Ishikawa (cell line): ENCODE data around the gene ARHGEF26.

Experiments
- CEBPB ChIP-seq: IDR thresholded peaks from 2 replicates; pipeline ENCODE4 v1.6.1; 2012
- CREB1 ChIP-seq: IDR thresholded peaks from 2 replicates; pipeline ENCODE4 v1.6.1; 2012; ENCODE audit warnings: low read depth
- EGR1 ChIP-seq: IDR thresholded peaks from 2 replicates; pipeline ENCODE4 v1.6.1; 2012
- EP300 ChIP-seq: IDR thresholded peaks from 2 replicates; pipeline ENCODE4 v1.6.1; 2012; ENCODE audit warnings: borderline replicate concordance
- MAX ChIP-seq: IDR thresholded peaks from 2 replicates; pipeline ENCODE4 v1.6.1; 2012
- NFIC ChIP-seq: IDR thresholded peaks from 2 replicates; pipeline ENCODE4 v1.6.1; 2012
- RAD21 ChIP-seq: IDR thresholded peaks from 2 replicates; pipeline ENCODE4 v1.6.1; 2012; ENCODE audit warnings: low read depth
- TAF1 ChIP-seq: IDR thresholded peaks from 2 replicates; pipeline ENCODE4 v1.6.1; 2012; ENCODE audit warnings: low read depth, mild to moderate bottlenecking
- YY1 ChIP-seq: IDR thresholded peaks from 2 replicates; pipeline ENCODE4 v1.6.1; 2012; ENCODE audit warnings: low read depth
- ZBTB7A ChIP-seq: IDR thresholded peaks from 2 replicates; pipeline ENCODE4 v1.6.1; 2012; ENCODE audit warnings: low read depth
- TF ChIP-seq, protein P1 (sequence below): IDR thresholded peaks from 2 replicates; pipeline ENCODE4 v1.6.1; 2012; ENCODE audit warnings: low read depth, mild to moderate bottlenecking

GRCh38 chr3:154197751-154198150 lies 76.6 kb downstream of the ARHGEF26 start:
- TF ChIP-seq TAF1 (no peak), MAX (no peak), EP300 (no peak), CEBPB (no peak), CREB1 (no peak), YY1 (no peak), RAD21 (no peak), NFIC (no peak), ZBTB7A (no peak), EGR1 (no peak)
- TF ChIP-seq, protein P1, sequence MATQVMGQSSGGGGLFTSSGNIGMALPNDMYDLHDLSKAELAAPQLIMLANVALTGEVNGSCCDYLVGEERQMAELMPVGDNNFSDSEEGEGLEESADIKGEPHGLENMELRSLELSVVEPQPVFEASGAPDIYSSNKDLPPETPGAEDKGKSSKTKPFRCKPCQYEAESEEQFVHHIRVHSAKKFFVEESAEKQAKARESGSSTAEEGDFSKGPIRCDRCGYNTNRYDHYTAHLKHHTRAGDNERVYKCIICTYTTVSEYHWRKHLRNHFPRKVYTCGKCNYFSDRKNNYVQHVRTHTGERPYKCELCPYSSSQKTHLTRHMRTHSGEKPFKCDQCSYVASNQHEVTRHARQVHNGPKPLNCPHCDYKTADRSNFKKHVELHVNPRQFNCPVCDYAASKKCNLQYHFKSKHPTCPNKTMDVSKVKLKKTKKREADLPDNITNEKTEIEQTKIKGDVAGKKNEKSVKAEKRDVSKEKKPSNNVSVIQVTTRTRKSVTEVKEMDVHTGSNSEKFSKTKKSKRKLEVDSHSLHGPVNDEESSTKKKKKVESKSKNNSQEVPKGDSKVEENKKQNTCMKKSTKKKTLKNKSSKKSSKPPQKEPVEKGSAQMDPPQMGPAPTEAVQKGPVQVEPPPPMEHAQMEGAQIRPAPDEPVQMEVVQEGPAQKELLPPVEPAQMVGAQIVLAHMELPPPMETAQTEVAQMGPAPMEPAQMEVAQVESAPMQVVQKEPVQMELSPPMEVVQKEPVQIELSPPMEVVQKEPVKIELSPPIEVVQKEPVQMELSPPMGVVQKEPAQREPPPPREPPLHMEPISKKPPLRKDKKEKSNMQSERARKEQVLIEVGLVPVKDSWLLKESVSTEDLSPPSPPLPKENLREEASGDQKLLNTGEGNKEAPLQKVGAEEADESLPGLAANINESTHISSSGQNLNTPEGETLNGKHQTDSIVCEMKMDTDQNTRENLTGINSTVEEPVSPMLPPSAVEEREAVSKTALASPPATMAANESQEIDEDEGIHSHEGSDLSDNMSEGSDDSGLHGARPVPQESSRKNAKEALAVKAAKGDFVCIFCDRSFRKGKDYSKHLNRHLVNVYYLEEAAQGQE, result no peak
